KMS-11 (cell line): Measurements from ENCODE around the gene TEX35.

Experiments
- H2AFZ ChIP-seq: fragments of 200-600 bp; sonication (generic); 2 replicates; pipeline ENCODE4 v1.6.1; 2016; ENCODE audit warnings: antibody characterized with exemption, mixed run types, low read depth
- H3K27ac ChIP-seq: fragments of 200-600 bp; sonication (generic); 2 replicates; pipeline ENCODE4 v1.6.1; 2016; ENCODE audit warnings: mild to moderate bottlenecking, mixed run types
- H3K27me3 ChIP-seq: fragments of 200-600 bp; sonication (generic); 2 replicates; pipeline ENCODE4 v1.6.1; 2017; ENCODE audit warnings: mild to moderate bottlenecking, low read depth, mixed run types, moderate library complexity; ENCODE audit not compliant: insufficient read depth
- H3K36me3 ChIP-seq: fragments of 200-600 bp; sonication (generic); 2 replicates; pipeline ENCODE4 v1.6.1; 2017; ENCODE audit warnings: mild to moderate bottlenecking, mixed run types; ENCODE audit not compliant: insufficient read depth
- H3K4me1 ChIP-seq: fragments of 200-600 bp; sonication (generic); 2 replicates; pipeline ENCODE4 v1.6.1; 2016; ENCODE audit warnings: mild to moderate bottlenecking, low read depth, mixed run types; ENCODE audit not compliant: poor library complexity, severe bottlenecking
- H3K4me2 ChIP-seq: fragments of 200-600 bp; sonication (generic); 2 replicates; pipeline ENCODE4 v1.7.0; 2016; ENCODE audit warnings: mild to moderate bottlenecking, mixed run types
- H3K4me3 ChIP-seq: fragments of 200-600 bp; sonication (generic); IDR thresholded peaks from 2 replicates; pipeline ENCODE4 v1.6.1; 2017; ENCODE audit warnings: low read depth, low read length, mixed read lengths; ENCODE audit not compliant: insufficient read depth
- H3K79me2 ChIP-seq: fragments of 200-600 bp; sonication (generic); 2 replicates; pipeline ENCODE4 v1.6.1; 2016; ENCODE audit warnings: low read depth, mixed run types; ENCODE audit not compliant: insufficient read depth
- H3K9ac ChIP-seq: fragments of 200-600 bp; sonication (generic); 2 replicates; pipeline ENCODE4 v1.6.1; 2016; ENCODE audit warnings: mild to moderate bottlenecking, mixed run types
- H4K20me1 ChIP-seq: fragments of 200-600 bp; sonication (generic); 2 replicates; pipeline ENCODE4 v1.6.1; 2016; ENCODE audit warnings: mild to moderate bottlenecking, mixed run types; ENCODE audit not compliant: insufficient read depth
- TF ChIP-seq, protein P1 (sequence below): fragments of 200-600 bp; sonication (generic); conservative IDR thresholded peaks from 2 replicates; pipeline ENCODE4 v1.6.1; 2017; ENCODE audit warnings: low read depth, mild to moderate bottlenecking, antibody characterized with exemption, low read length, moderate library complexity, mixed read lengths

The TEX35 gene

DNA sequence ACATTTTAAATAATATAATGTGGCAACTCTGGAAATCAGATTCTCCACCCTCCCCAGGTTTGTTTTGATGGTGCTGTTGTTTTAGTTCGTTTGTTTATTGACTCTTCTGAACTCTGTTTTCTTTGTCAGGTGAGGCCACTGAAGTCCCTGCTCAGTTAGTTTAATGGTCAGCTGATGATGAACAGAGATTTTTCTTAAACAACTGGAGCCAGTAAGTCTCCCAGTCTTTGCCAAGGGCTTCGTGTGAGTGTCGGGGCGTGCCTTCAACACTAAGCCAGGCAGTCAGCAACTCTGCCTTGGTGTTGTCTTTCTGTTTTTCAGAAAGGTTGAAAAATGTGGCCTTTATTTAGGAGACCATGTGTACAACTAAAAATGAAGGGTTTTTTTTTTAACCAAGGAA lies 58.9 kb downstream of the TEX35 start:
- Histone ChIP-seq H3K27me3 (no peaks in the 10 kb centered on the region), H3K27ac (no peak overlapping the region), H3K36me3 (no peaks in the 10 kb centered on the region), H3K4me2 (no peak overlapping the region), H3K4me3 (no peak overlapping the region), H2AFZ (no peak overlapping the region), H3K4me1 (no peaks in the 10 kb centered on the region), H3K9ac (no peak overlapping the region), H3K79me2 (no peaks in the 10 kb centered on the region), H4K20me1 (no peaks in the 10 kb centered on the region)
- TF ChIP-seq, protein P1, sequence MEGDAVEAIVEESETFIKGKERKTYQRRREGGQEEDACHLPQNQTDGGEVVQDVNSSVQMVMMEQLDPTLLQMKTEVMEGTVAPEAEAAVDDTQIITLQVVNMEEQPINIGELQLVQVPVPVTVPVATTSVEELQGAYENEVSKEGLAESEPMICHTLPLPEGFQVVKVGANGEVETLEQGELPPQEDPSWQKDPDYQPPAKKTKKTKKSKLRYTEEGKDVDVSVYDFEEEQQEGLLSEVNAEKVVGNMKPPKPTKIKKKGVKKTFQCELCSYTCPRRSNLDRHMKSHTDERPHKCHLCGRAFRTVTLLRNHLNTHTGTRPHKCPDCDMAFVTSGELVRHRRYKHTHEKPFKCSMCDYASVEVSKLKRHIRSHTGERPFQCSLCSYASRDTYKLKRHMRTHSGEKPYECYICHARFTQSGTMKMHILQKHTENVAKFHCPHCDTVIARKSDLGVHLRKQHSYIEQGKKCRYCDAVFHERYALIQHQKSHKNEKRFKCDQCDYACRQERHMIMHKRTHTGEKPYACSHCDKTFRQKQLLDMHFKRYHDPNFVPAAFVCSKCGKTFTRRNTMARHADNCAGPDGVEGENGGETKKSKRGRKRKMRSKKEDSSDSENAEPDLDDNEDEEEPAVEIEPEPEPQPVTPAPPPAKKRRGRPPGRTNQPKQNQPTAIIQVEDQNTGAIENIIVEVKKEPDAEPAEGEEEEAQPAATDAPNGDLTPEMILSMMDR, result no peak
